ENCODE measurements around the gene KCNK10.

The KCNK10 gene

DNA sequence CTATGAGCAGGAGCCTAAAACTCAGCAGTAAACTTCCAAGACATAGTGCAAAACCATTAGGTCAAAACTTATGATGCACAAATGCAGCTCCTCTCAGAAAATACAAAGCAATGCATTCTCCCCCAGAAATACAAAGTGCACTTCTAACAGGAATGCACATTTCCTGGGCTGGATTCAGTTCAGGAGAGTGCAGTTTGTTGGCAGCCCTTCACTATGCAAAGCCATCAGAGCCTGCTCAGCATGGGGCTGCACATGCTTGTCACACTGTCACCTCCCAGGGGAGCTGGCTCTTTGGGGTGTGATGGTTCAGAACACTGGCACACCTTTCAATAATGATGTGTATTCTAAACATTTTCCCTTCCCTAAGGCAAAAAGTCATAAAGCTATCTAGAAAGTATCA, 110.4 kb downstream of the KCNK10 start:
- Histone ChIP-seq H3K4me3 (replicated peaks; ENCODE audit: insufficient read depth, low read length) (no peak overlapping the region), H3K27me3 (ENCODE audit: insufficient read depth, poor library complexity, severe bottlenecking) (no peaks in the 10 kb centered on the region), H3K27ac (replicated peaks) (no peak overlapping the region)
- no peak for DNase-seq (ENCODE audit: low read depth in 1 of 2, low spot score in 1 of 2)
- TF ChIP-seq GABPA (IDR thresholded peaks at IDR 0.05; ENCODE audit: low read depth), result no peak
- no peak for TF ChIP-seq POLR2AphosphoS5 (IDR thresholded peaks at IDR 0.05; ENCODE audit: low read depth)
- TF ChIP-seq, protein P1, sequence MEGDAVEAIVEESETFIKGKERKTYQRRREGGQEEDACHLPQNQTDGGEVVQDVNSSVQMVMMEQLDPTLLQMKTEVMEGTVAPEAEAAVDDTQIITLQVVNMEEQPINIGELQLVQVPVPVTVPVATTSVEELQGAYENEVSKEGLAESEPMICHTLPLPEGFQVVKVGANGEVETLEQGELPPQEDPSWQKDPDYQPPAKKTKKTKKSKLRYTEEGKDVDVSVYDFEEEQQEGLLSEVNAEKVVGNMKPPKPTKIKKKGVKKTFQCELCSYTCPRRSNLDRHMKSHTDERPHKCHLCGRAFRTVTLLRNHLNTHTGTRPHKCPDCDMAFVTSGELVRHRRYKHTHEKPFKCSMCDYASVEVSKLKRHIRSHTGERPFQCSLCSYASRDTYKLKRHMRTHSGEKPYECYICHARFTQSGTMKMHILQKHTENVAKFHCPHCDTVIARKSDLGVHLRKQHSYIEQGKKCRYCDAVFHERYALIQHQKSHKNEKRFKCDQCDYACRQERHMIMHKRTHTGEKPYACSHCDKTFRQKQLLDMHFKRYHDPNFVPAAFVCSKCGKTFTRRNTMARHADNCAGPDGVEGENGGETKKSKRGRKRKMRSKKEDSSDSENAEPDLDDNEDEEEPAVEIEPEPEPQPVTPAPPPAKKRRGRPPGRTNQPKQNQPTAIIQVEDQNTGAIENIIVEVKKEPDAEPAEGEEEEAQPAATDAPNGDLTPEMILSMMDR (IDR thresholded peaks at IDR 0.05; ENCODE audit: insufficient read depth, low read length), result no peak
- TF ChIP-seq SPI1 (IDR thresholded peaks at IDR 0.05; ENCODE audit: borderline replicate concordance, low read depth), result no peak
- no peak for TF ChIP-seq REST (IDR thresholded peaks at IDR 0.05; ENCODE audit: insufficient replicate concordance, low read depth)

DNA sequence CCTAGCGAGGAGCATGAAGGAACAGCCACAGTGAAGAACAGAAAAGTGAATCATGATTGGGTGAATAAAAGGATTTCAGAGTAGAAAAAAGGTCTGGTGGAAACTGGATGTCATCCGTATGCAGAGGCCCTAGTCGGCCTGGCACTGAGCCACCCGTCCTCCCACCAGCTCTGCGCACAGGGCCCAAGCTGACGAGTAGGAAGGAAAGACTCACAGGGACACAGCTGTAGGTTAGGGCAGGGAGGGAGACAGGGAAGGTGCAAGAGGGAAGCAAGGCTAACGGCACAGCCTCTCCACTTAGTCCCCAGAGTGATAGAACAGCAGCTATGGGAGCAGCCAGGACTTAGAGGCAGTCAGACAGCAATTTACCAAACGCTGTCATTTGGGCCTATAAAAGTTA, 112.6 kb downstream of the KCNK10 start:
- DNase-seq (ENCODE audit: low read depth in 1 of 2, low spot score in 1 of 2), result no peak
- no peak overlapping the region for H3K27ac ChIP-seq (replicated peaks)
- TF ChIP-seq, protein P1 (IDR thresholded peaks at IDR 0.05; ENCODE audit: insufficient read depth, low read length), result no peak
- TF ChIP-seq POLR2AphosphoS5 (IDR thresholded peaks at IDR 0.05; ENCODE audit: low read depth) (no peak), GABPA (IDR thresholded peaks at IDR 0.05; ENCODE audit: low read depth) (no peak), SPI1 (IDR thresholded peaks at IDR 0.05; ENCODE audit: borderline replicate concordance, low read depth) (no peak), REST (IDR thresholded peaks at IDR 0.05; ENCODE audit: insufficient replicate concordance, low read depth) (no peak)
- H3K27me3 ChIP-seq (ENCODE audit: insufficient read depth, poor library complexity, severe bottlenecking), result no peaks in the 10 kb centered on the region
- no peak overlapping the region for H3K4me3 ChIP-seq (replicated peaks; ENCODE audit: insufficient read depth, low read length)

DNA sequence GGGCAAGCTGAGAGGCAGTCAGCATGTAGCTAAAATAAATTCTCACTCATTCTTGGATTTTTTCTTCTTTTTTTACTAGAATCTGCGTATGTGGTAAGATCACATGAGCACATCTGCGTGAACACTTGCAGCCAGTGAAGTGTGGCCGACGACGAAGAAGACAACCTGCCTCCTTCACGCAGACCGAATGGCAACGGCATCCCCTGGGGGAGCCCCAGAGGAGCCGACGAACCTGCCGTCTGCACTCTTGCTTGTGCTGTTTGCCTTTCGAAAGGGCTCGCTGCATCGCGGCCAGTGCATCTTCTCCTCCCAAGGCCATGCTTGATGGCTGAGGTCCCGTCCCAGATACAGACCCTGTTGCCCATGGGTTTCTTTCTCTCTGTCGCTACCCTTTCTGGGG, 113.8 kb downstream of the KCNK10 start:
- Histone ChIP-seq H3K4me3 (replicated peaks; ENCODE audit: insufficient read depth, low read length) (no peak overlapping the region), H3K27ac (replicated peaks) (no peak overlapping the region)

More for the DNA sequence above, 113.8 kb downstream of the KCNK10 start:
- H3K27me3 ChIP-seq (ENCODE audit: insufficient read depth, poor library complexity, severe bottlenecking), result no peaks in the 10 kb centered on the region
- no peak for DNase-seq (ENCODE audit: low read depth in 1 of 2, low spot score in 1 of 2)
- TF ChIP-seq SPI1 (IDR thresholded peaks at IDR 0.05; ENCODE audit: borderline replicate concordance, low read depth), result no peak
- TF ChIP-seq, protein P1 (IDR thresholded peaks at IDR 0.05; ENCODE audit: insufficient read depth, low read length), result no peak
- TF ChIP-seq REST (IDR thresholded peaks at IDR 0.05; ENCODE audit: insufficient replicate concordance, low read depth), result no peak
- TF ChIP-seq POLR2AphosphoS5 (IDR thresholded peaks at IDR 0.05; ENCODE audit: low read depth), result no peak
- no peak for TF ChIP-seq GABPA (IDR thresholded peaks at IDR 0.05; ENCODE audit: low read depth)

Data from HL-60 (cell line).